ENCODE measurements around the gene BASP1.

Gene BASP1

DNA sequence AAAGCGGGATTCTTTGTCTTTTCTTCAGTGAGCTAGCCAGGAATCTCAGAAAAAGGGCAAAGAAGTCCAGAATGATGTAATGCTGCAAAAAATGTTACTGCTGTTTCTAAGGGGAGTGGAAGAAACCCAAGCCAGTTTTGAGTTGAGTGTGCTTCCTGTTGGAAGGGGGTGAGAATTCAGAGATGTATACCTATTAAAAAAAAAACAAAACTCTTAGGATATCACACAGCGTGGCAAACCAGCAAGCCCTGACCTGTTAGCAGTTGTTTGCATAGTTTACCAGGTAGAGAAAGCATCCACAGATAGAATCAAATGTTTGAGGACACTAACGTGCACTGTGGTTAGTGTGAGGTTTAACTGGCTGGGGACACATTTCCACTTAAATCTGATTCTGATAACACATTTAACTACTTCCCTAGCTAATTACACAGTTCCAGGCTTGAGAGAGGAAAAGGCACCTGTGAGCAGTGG, 11.4 kb downstream of the BASP1 start:
- ATAC-seq: peak; percentile 77
- TF ChIP-seq ZNF70 (CRISPR knock-in tag; IDR thresholded peaks at IDR 0.05): no peak
- TF ChIP-seq, protein P1, sequence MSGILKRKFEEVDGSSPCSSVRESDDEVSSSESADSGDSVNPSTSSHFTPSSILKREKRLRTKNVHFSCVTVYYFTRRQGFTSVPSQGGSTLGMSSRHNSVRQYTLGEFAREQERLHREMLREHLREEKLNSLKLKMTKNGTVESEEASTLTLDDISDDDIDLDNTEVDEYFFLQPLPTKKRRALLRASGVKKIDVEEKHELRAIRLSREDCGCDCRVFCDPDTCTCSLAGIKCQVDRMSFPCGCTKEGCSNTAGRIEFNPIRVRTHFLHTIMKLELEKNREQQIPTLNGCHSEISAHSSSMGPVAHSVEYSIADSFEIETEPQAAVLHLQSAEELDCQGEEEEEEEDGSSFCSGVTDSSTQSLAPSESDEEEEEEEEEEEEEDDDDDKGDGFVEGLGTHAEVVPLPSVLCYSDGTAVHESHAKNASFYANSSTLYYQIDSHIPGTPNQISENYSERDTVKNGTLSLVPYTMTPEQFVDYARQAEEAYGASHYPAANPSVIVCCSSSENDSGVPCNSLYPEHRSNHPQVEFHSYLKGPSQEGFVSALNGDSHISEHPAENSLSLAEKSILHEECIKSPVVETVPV (CRISPR knock-in tag; IDR thresholded peaks at IDR 0.05): no peak
- no peak for TF ChIP-seq GLIS3 (CRISPR knock-in tag; IDR thresholded peaks at IDR 0.05)
- TF ChIP-seq RARB (CRISPR knock-in tag; IDR thresholded peaks at IDR 0.05): no peak
- no peak for TF ChIP-seq SNAI2 (CRISPR knock-in tag; IDR thresholded peaks at IDR 0.05)
- no peak for TF ChIP-seq ZC3H10 (CRISPR knock-in tag; IDR thresholded peaks at IDR 0.05)
- no peak for TF ChIP-seq ZNF565 (CRISPR knock-in tag; conservative IDR thresholded peaks at IDR 0.05; ENCODE audit: low read depth)
- TF ChIP-seq ZNF8 (CRISPR knock-in tag; IDR thresholded peaks at IDR 0.05): no peak
- TF ChIP-seq OSR1 (CRISPR knock-in tag; IDR thresholded peaks at IDR 0.05): no peak
- TF ChIP-seq ISL1 (CRISPR knock-in tag; IDR thresholded peaks at IDR 0.05): no peak
- TF ChIP-seq, protein P2, sequence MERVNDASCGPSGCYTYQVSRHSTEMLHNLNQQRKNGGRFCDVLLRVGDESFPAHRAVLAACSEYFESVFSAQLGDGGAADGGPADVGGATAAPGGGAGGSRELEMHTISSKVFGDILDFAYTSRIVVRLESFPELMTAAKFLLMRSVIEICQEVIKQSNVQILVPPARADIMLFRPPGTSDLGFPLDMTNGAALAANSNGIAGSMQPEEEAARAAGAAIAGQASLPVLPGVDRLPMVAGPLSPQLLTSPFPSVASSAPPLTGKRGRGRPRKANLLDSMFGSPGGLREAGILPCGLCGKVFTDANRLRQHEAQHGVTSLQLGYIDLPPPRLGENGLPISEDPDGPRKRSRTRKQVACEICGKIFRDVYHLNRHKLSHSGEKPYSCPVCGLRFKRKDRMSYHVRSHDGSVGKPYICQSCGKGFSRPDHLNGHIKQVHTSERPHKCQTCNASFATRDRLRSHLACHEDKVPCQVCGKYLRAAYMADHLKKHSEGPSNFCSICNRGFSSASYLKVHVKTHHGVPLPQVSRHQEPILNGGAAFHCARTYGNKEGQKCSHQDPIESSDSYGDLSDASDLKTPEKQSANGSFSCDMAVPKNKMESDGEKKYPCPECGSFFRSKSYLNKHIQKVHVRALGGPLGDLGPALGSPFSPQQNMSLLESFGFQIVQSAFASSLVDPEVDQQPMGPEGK (CRISPR knock-in tag; IDR thresholded peaks at IDR 0.05; ENCODE audit: borderline replicate concordance): no peak

DNA sequence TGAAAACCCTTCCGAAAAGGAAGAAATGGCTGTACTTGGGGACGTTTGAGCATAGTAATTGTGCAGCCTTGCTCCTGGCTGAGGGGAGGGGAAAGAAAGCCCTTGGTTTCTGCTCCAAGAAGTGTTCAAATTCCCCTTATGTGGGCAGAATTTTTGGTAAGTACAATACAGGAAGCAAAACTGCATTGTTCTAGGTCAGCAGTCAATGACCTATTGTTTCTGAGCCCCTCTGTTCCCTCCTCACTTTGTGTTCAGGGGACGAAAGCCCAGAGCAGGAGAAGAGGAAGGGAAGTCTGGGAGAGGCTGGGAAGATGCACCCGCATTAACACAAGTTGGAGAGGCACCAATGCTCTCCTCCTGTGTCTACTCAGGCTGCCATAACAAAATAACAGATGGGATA, 11.9 kb downstream of the BASP1 start:
- no peak for TF ChIP-seq TOX (CRISPR knock-in tag; IDR thresholded peaks at IDR 0.05; ENCODE audit: borderline replicate concordance)
- TF ChIP-seq ARNTL (CRISPR knock-in tag; IDR thresholded peaks at IDR 0.05; ENCODE audit: borderline replicate concordance, low read depth): no peak
- TF ChIP-seq BACH2 (CRISPR knock-in tag; IDR thresholded peaks at IDR 0.05; ENCODE audit: borderline replicate concordance): no peak
- no peak for TF ChIP-seq RARB (CRISPR knock-in tag; IDR thresholded peaks at IDR 0.05)
- TF ChIP-seq ZFP30 (CRISPR knock-in tag; IDR thresholded peaks at IDR 0.05): no peak
- TF ChIP-seq GLIS3 (CRISPR knock-in tag; IDR thresholded peaks at IDR 0.05): no peak
- TF ChIP-seq ZFP3 (CRISPR knock-in tag; IDR thresholded peaks at IDR 0.05): no peak
- TF ChIP-seq, protein P1 (CRISPR knock-in tag; IDR thresholded peaks at IDR 0.05): no peak
- no peak for TF ChIP-seq SNAI2 (CRISPR knock-in tag; IDR thresholded peaks at IDR 0.05)
- TF ChIP-seq ZC3H10 (CRISPR knock-in tag; IDR thresholded peaks at IDR 0.05): no peak
- TF ChIP-seq, protein P3, sequence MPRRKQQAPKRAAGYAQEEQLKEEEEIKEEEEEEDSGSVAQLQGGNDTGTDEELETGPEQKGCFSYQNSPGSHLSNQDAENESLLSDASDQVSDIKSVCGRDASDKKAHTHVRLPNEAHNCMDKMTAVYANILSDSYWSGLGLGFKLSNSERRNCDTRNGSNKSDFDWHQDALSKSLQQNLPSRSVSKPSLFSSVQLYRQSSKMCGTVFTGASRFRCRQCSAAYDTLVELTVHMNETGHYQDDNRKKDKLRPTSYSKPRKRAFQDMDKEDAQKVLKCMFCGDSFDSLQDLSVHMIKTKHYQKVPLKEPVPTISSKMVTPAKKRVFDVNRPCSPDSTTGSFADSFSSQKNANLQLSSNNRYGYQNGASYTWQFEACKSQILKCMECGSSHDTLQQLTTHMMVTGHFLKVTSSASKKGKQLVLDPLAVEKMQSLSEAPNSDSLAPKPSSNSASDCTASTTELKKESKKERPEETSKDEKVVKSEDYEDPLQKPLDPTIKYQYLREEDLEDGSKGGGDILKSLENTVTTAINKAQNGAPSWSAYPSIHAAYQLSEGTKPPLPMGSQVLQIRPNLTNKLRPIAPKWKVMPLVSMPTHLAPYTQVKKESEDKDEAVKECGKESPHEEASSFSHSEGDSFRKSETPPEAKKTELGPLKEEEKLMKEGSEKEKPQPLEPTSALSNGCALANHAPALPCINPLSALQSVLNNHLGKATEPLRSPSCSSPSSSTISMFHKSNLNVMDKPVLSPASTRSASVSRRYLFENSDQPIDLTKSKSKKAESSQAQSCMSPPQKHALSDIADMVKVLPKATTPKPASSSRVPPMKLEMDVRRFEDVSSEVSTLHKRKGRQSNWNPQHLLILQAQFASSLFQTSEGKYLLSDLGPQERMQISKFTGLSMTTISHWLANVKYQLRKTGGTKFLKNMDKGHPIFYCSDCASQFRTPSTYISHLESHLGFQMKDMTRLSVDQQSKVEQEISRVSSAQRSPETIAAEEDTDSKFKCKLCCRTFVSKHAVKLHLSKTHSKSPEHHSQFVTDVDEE (CRISPR knock-in tag; IDR thresholded peaks at IDR 0.05): no peak
- TF ChIP-seq, protein P4, sequence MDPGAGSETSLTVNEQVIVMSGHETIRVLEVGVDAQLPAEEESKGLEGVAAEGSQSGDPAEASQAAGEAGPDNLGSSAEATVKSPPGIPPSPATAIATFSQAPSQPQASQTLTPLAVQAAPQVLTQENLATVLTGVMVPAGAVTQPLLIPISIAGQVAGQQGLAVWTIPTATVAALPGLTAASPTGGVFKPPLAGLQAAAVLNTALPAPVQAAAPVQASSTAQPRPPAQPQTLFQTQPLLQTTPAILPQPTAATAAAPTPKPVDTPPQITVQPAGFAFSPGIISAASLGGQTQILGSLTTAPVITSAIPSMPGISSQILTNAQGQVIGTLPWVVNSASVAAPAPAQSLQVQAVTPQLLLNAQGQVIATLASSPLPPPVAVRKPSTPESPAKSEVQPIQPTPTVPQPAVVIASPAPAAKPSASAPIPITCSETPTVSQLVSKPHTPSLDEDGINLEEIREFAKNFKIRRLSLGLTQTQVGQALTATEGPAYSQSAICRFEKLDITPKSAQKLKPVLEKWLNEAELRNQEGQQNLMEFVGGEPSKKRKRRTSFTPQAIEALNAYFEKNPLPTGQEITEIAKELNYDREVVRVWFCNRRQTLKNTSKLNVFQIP (CRISPR knock-in tag; IDR thresholded peaks at IDR 0.05; ENCODE audit: borderline replicate concordance, low read depth): no peak
- TF ChIP-seq ESRRG (CRISPR knock-in tag; IDR thresholded peaks at IDR 0.05): no peak
- TF ChIP-seq PPARA (CRISPR knock-in tag; IDR thresholded peaks at IDR 0.05; ENCODE audit: borderline replicate concordance): no peak
- no peak for TF ChIP-seq ZNF565 (CRISPR knock-in tag; conservative IDR thresholded peaks at IDR 0.05; ENCODE audit: low read depth)
- no peak for TF ChIP-seq ISL1 (CRISPR knock-in tag; IDR thresholded peaks at IDR 0.05)
- TF ChIP-seq, protein P5, sequence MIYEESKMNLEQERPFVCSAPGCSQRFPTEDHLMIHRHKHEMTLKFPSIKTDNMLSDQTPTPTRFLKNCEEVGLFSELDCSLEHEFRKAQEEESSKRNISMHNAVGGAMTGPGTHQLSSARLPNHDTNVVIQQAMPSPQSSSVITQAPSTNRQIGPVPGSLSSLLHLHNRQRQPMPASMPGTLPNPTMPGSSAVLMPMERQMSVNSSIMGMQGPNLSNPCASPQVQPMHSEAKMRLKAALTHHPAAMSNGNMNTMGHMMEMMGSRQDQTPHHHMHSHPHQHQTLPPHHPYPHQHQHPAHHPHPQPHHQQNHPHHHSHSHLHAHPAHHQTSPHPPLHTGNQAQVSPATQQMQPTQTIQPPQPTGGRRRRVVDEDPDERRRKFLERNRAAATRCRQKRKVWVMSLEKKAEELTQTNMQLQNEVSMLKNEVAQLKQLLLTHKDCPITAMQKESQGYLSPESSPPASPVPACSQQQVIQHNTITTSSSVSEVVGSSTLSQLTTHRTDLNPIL (CRISPR knock-in tag; IDR thresholded peaks at IDR 0.05; ENCODE audit: low read depth): no peak
- no peak for ATAC-seq
